Measurements from ENCODE around the gene FBXO24.

FBXO24 gene

GRCh38 chr7:100641860-100642533 is 55.9 kb downstream of the FBXO24 start:
- Histone ChIP-seq H3K4me1 (ENCODE audit: control insufficient read depth in 2 of 2, insufficient read depth in 1 of 2, low read depth in 1 of 2, low read length in 2 of 2) (peaks cover 0 to 2% of the 10 kb centered on the region in 2 donors), H3K27ac (replicated peaks; ENCODE audit: low read length) (no peak overlapping the region), H3K36me3 (replicated peaks in 1 of 2; ENCODE audit: control insufficient read depth in 2 of 2, insufficient read depth in 2 of 2, low read length in 2 of 2) (no peaks in the 10 kb centered on the region), H2AK5ac (ENCODE audit: low read depth, low read length) (peak overlapping the region; percentile 47), H3K18ac (ENCODE audit: low read length) (peak overlapping the region; percentile 71), H3K79me1 (ENCODE audit: low read depth, low read length) (no peaks in the 10 kb centered on the region), H2BK5ac (ENCODE audit: low read length) (peak overlapping the region; percentile 66), H2AFZ (ENCODE audit: low read length) (no peak overlapping the region), H2BK120ac (ENCODE audit: low read depth, low read length) (no peak overlapping the region), H4K91ac (ENCODE audit: low read depth, low read length, poor library complexity) (no peak overlapping the region), H3K14ac (ENCODE audit: low read length) (no peak overlapping the region), H3K9me3 (replicated peaks in 1 of 2; ENCODE audit: control insufficient read depth in 2 of 2, insufficient read depth in 1 of 2, low read depth in 1 of 2, low read length in 2 of 2) (no peaks in the 10 kb centered on the region), H3K4ac (ENCODE audit: low read length) (no peak overlapping the region), H3K23ac (ENCODE audit: low read depth, low read length, poor library complexity) (peak overlapping the region; percentile 89), H3K27me3 (ENCODE audit: control insufficient read depth in 3 of 3, insufficient read depth in 3 of 3, low read depth in 1 of 3, low read length in 3 of 3) (peaks cover 0 to 15% (median 0%) of the 10 kb centered on the region in 3 experiments), H2BK12ac (ENCODE audit: low read length) (peak overlapping the region; percentile 10), H3K4me3 (ENCODE audit: low read length in 2 of 2) (no peak overlapping the region), H3K4me2 (ENCODE audit: insufficient read depth, low read length, poor library complexity, severe bottlenecking) (no peak overlapping the region), H2BK15ac (ENCODE audit: low read length) (peak overlapping the region; percentile 24), H3K9ac (ENCODE audit: low read depth, low read length, poor library complexity) (no peak overlapping the region), H4K8ac (ENCODE audit: low read depth, low read length) (no peak overlapping the region)
- WGBS, 2 donors (ENCODE audit: extremely low coverage in 2 of 2, insufficient read length in 2 of 2, insufficient replicate concordance in 1 of 2), result no CpG with 5 or more reads among the region's 10 CpGs
- DNase-seq (ENCODE audit: low spot score), result no peak

- Histone ChIP-seq H2BK5ac (ENCODE audit: low read length) (no peak overlapping the region), H2BK120ac (ENCODE audit: low read depth, low read length) (no peak overlapping the region), H3K18ac (ENCODE audit: low read length) (peak overlapping the region; percentile 71), H3K4ac (ENCODE audit: low read length) (no peak overlapping the region), H3K27me3 (ENCODE audit: control insufficient read depth in 3 of 3, insufficient read depth in 3 of 3, low read depth in 1 of 3, low read length in 3 of 3) (peaks cover 0 to 17% (median 0%) of the 10 kb centered on the region in 3 experiments), H2AK5ac (ENCODE audit: low read depth, low read length) (peak overlapping the region; percentile 47), H3K9me3 (replicated peaks in 1 of 2; ENCODE audit: control insufficient read depth in 2 of 2, insufficient read depth in 1 of 2, low read depth in 1 of 2, low read length in 2 of 2) (no peaks in the 10 kb centered on the region), H2BK12ac (ENCODE audit: low read length) (no peak overlapping the region), H3K79me1 (ENCODE audit: low read depth, low read length) (no peaks in the 10 kb centered on the region), H3K23ac (ENCODE audit: low read depth, low read length, poor library complexity) (peak overlapping the region; percentile 43), H2BK15ac (ENCODE audit: low read length) (peak overlapping the region; percentile 24), H4K8ac (ENCODE audit: low read depth, low read length) (no peak overlapping the region), H3K4me3 (ENCODE audit: low read length in 2 of 2) (no peak overlapping the region), H3K27ac (replicated peaks; ENCODE audit: low read length) (no peak overlapping the region), H4K91ac (ENCODE audit: low read depth, low read length, poor library complexity) (no peak overlapping the region), H3K4me2 (ENCODE audit: insufficient read depth, low read length, poor library complexity, severe bottlenecking) (no peak overlapping the region), H3K4me1 (ENCODE audit: control insufficient read depth in 2 of 2, insufficient read depth in 1 of 2, low read depth in 1 of 2, low read length in 2 of 2) (peaks cover 0 to 4% of the 10 kb centered on the region in 2 donors), H3K36me3 (replicated peaks in 1 of 2; ENCODE audit: control insufficient read depth in 2 of 2, insufficient read depth in 2 of 2, low read length in 2 of 2) (no peaks in the 10 kb centered on the region), H3K14ac (ENCODE audit: low read length) (peak overlapping the region; percentile 25), H2AFZ (ENCODE audit: low read length) (no peak overlapping the region), H3K9ac (ENCODE audit: low read depth, low read length, poor library complexity) (no peak overlapping the region)
- no CpG with 5 or more reads among the region's 11 CpGs for WGBS, 2 donors (ENCODE audit: extremely low coverage in 2 of 2, insufficient read length in 2 of 2, insufficient replicate concordance in 1 of 2)
- DNase-seq (ENCODE audit: low spot score), result no peak
Observed at GRCh38 chr7:100642534-100642907, 56.4 kb downstream of the FBXO24 start.

DNA sequence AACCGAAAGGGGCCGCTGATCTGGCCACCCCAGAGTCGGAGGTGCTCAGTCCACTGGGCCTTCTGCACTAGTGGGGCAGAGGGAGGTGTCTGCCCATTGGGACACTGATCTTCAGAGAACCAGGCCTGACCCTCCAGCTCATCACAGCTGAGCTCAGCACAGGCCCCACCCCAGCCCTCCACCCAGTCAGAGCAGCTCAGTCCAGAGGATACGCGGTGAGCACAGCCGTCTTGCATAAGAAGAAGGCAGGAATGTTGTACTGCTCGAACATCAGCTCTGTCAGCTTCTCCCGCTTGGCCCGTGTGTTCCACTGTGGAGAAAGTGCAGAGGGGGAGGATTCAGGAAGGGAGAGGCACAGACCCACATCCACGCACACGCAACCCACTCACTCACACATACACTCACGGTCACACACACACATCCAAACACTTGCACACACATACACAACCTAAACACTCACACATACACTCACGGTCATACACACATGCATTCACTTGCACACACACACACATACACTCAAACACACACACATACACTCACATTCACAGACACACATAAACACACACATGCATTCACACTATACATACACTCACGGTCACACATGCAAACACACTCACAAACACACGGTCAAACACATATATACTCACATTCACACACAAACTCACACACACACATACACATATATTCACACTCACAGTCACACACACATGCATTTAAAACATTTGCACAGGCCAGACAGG is 63.9 kb downstream of the FBXO24 start:
- Histone ChIP-seq H2BK12ac (ENCODE audit: low read length) (no peak overlapping the region), H3K14ac (ENCODE audit: low read length) (peak overlapping the region; percentile 63), H3K4me2 (ENCODE audit: insufficient read depth, low read length, poor library complexity, severe bottlenecking) (no peak overlapping the region), H3K9me3 (replicated peaks in 1 of 2; ENCODE audit: control insufficient read depth in 2 of 2, insufficient read depth in 1 of 2, low read depth in 1 of 2, low read length in 2 of 2) (peaks cover 0 to 2% of the 10 kb centered on the region in 2 donors), H3K27me3 (ENCODE audit: control insufficient read depth in 3 of 3, insufficient read depth in 3 of 3, low read depth in 1 of 3, low read length in 3 of 3) (peaks cover 0 to 31% (median 8%) of the 10 kb centered on the region in 3 experiments), H2BK5ac (ENCODE audit: low read length) (peak overlapping the region; percentile 13), H3K18ac (ENCODE audit: low read length) (peak overlapping the region; percentile 48), H3K9ac (ENCODE audit: low read depth, low read length, poor library complexity) (peak overlapping the region; percentile 50), H3K23ac (ENCODE audit: low read depth, low read length, poor library complexity) (no peak overlapping the region), H4K91ac (ENCODE audit: low read depth, low read length, poor library complexity) (no peak overlapping the region), H3K4ac (ENCODE audit: low read length) (no peak overlapping the region), H3K4me1 (ENCODE audit: control insufficient read depth in 2 of 2, insufficient read depth in 1 of 2, low read depth in 1 of 2, low read length in 2 of 2) (peaks cover 0 to 3% of the 10 kb centered on the region in 2 donors), H3K79me1 (ENCODE audit: low read depth, low read length) (peaks cover 4% of the 10 kb centered on the region), H2BK15ac (ENCODE audit: low read length) (no peak overlapping the region), H3K4me3 (ENCODE audit: low read length in 2 of 2) (peak overlapping the region in 1 of 2 donors; percentile 20), H2BK120ac (ENCODE audit: low read depth, low read length) (no peak overlapping the region), H4K8ac (ENCODE audit: low read depth, low read length) (no peak overlapping the region), H2AFZ (ENCODE audit: low read length) (no peak overlapping the region), H2AK5ac (ENCODE audit: low read depth, low read length) (no peak overlapping the region), H3K27ac (replicated peaks; ENCODE audit: low read length) (no peak overlapping the region), H3K36me3 (replicated peaks in 1 of 2; ENCODE audit: control insufficient read depth in 2 of 2, insufficient read depth in 2 of 2, low read length in 2 of 2) (no peaks in the 10 kb centered on the region)
- 100% methylated on average over 3 of the region's 15 CpGs; no CpG with 5 or more reads in 1 of the 2 donors for whole genome bisulfite sequencing, 2 donors (ENCODE audit: extremely low coverage in 2 of 2, insufficient read length in 2 of 2, insufficient replicate concordance in 1 of 2)
- no peak for DNase-seq (ENCODE audit: low spot score)
